Medulla oblongata (tissue), 1 donor: ENCODE measurements around the gene MRPS27.
"Not testable (repeated sequence)": the region's sequence is repeated elsewhere in the genome, so short reads cannot be mapped to it uniquely, and the experiment has no call there.

Source experiments
- DNase-seq: peaks from one replicate; pipeline ENCODE4 v3.0.0-alpha.2; 2015; ENCODE audit errors: extremely low spot score

MRPS27 gene

DNA sequence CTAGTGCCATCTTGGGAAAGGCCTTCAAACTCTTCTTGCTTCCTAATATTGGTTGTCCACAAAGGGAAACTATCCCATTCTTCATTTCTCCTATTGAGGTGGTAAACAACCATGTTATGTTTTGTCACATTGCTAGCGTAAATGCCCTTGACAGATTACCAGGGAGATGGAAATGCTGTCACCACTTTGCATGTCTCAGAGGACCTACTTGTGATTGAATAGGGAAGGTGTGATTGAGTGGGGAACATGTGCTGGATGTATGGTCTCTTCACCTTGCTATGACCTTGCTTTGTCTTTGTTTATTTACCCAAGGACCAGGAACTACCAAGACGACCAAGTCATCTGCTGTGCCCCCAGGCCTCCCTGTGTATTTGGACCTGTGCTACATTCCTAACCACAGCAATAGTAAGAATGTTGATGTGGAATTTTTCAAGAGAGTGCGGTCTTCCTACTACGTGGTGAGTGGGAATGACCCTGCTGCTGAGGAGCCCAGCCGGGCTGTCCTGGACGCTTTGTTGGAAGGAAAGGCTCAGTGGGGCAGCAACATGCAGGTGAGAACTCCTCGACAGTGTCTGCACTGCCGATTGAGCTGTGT, 116.7 kb downstream of the MRPS27 start:
- DNase-seq = no peak

GRCh38 chr5:72202331-72202825, 117.7 kb downstream of the MRPS27 start:
- no peak for DNase-seq

- no peak for DNase-seq
Measured at GRCh38 chr5:72199681-72200080, 120.4 kb downstream of the MRPS27 start.

DNA sequence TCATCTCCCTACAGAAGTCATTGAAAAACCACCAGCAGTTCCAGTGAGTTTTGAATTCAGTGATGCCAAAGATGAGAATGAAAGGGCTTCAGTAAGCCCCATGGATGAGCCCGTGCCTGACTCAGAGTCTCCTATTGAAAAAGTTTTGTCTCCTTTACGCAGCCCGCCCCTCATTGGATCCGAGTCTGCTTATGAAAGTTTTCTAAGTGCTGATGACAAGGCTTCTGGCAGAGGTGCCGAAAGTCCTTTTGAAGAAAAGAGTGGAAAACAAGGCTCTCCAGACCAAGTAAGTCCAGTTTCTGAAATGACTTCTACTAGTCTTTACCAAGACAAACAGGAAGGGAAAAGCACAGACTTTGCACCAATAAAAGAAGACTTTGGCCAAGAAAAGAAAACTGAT, 122.6 kb downstream of the MRPS27 start:
- no peak for DNase-seq

DNA sequence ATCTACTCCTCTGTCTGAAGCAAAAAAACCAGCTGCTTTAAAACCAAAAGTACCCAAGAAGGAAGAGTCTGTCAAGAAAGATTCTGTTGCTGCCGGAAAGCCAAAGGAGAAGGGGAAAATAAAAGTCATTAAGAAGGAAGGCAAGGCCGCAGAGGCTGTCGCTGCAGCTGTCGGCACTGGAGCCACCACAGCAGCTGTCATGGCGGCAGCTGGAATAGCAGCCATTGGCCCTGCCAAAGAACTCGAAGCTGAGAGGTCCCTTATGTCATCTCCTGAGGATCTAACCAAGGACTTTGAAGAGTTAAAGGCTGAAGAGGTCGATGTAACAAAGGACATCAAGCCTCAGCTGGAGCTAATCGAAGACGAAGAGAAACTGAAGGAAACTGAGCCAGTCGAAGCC, 124.5 kb downstream of the MRPS27 start:
- no peak for DNase-seq

DNA sequence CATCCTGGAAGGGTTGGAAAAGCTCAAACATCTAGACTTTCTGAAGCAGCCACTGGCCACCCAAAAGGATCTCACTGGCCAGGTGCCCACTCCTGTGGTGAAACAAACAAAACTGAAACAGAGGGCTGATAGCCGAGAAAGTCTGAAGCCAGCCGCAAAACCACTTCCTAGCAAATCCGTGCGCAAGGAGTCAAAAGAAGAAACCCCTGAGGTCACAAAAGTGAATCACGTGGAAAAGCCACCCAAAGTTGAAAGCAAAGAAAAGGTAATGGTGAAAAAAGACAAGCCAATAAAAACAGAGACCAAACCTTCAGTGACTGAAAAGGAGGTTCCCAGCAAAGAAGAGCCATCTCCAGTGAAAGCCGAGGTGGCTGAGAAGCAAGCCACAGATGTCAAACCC, 125.2 kb downstream of the MRPS27 start:
- DNase-seq = no peak

DNA sequence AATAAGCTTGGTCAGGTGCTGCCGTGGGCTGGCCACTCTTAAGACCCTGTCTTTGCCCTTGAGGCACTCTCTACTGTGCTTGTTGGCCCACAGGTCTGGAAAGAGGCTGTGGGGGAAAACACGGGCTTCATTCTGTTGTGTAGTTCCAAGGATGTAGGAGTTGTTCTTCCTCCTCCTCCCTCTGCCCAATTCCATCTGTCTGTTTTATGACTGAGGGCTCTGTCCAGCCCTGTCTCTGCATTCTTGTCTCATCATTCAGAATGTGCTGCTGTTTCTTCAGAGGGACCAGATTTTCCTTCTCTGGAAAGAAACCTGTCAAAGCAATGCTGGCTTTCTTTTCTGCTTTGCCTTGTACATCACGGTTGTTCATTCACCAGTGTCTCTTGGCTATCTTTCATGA, 128.6 kb downstream of the MRPS27 start:
- DNase-seq = no peak

- no peak for DNase-seq
Measured at GRCh38 chr5:72189146-72189545, 130.9 kb downstream of the MRPS27 start.

GRCh38 chr5:72188166-72188565, 131.9 kb downstream of the MRPS27 start:
- no peak for DNase-seq

- no peak for DNase-seq
Measured at GRCh38 chr5:72187388-72188075, 132.5 kb downstream of the MRPS27 start.

DNA sequence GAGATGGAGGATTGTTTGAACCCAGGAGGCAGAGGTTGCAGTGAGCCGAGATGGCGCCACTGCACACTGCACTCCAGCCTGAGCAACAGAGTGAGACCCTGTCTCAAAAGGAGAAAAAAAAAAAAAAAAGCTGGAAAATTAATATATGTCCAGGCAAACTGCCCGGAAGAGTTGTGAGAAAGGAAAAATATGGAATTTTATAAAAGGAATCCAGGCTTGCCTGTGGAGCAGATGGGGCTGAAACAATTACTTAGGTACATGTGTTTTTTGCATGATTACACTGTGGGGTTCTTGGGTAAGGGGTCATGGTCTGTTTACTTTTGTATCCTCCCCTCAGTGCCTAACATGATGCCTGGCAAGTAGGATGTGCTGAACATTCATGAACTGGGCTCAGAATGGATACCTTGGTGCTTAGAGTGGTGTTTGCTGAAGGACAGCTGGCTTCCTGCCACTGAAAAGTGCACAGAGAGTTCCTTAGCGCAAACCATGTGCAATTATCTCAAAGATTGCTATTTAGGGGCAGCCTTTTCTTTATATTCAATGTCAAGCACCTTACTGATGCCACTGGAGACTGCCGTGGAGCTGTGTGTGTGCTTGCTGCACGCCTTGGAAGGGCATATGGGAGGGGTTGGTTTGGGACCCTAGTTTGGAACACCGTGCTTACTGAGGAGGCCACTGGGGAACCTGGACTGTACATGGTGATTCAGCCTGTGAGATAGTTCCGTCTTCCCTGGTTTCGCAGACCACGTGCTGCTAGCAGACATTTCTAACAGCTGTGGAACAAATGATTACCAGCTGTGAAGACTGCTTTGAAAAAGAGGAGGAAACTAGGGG, 134.3 kb downstream of the MRPS27 start:
- no peak for DNase-seq

DNA sequence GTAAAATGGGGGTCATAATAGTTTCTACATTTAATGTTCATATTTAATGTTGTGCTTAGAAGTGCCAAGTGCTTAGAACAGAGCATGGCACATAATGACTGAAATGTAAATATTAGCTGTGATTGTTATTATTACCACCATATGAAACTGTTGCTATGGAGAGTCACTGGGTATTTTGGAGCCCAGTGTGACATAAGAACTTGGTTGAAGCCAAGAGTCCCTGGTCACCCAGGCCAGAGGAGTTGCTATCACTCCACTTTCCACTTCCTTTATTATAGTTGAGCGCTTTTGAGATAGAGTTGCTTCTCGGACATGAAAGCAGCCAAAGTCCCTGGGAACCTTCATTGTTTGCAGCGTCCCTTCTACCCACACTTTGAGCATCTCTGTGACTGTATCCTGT, 135.6 kb downstream of the MRPS27 start:
- no peak for DNase-seq

DNA sequence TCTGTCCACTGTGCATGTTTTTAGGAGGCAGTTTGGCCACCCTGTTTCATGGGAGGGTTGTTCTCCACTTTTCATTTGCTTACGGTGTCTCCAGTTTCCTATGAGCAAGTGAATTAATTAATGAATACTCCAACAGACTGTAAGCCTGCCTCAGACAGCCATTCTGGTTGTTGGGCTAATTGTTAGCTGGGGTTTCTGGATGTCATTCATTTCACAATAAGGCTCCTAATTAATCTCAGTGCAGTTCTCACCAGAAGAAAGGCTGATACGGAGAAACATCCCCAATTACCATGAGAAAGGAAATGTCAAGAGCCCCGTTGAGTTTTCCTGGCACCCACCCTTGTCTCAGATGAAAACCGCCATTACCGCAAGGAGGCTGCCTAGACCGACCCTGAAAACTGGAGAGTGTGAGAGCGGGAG, 136.9 kb downstream of the MRPS27 start:
- DNase-seq = no peak

- no peak for DNase-seq
Measured at GRCh38 chr5:72182686-72183085, 137.4 kb downstream of the MRPS27 start.

DNA sequence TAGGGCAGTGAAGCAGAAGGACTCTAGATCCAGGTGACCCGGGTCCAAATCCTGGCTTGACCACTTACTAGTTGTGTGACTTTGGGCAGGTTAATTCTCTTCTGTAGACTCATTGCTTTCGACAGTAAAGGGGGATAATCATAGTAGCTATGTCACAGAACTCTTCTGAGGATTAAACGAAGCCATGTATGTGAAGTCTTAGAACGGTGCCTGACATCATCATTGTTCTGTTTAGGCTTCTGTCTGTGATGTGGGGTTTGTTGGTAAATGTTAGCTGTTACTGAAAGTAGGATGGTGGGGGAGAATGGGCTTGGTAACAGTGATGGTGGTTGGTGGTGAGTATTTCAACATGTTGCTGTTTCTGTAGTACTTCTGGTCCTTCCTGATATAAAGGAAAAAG, 139.1 kb downstream of the MRPS27 start:
- peak; percentile 42 for DNase-seq

- DNase-seq = no peak
Measured at GRCh38 chr5:72179816-72180440, 140.1 kb downstream of the MRPS27 start.

GRCh38 chr5:72179028-72179815, 140.8 kb downstream of the MRPS27 start:
- peak; percentile 74 for DNase-seq

DNA sequence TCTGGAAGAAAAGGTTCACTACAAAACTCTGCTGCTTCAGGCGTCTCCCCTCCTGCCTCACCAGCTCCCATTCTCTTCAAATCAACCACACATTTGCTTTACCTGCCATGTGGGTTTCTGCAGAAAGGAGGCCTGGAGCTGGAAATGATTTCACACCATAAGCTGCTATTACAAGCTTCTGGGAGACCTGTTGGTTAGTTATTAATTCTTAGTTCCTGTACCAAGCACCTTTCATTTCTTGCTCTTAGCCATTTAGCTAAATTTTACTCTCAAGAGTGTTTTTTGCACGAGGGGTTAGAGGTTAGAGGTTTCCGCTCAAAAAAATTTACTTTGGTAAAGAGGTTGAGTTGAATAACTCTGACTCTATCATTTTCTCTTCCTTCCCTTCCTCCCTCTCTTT, 142.5 kb downstream of the MRPS27 start:
- DNase-seq = no peak

- DNase-seq = no peak
Measured at GRCh38 chr5:72172786-72173185, 147.3 kb downstream of the MRPS27 start.

DNA sequence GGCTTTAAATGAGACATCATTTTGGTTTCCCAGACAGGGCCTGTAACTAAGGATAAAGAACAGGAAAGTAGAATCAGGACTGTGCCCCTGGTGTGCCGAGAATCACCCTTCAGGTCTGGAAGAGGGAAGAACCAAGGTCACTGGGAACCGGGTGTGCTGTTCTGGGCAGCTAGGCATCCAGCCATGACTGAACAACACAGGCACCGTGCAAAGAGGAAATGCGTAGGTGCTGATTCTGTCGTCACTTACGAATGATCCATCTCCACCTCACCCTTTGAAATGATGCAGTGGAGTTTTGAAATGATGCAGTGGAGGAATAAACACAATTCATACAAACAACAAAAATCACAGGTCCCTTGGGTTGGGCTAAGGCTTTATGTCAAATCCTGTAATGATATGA, 148.4 kb downstream of the MRPS27 start:
- DNase-seq = no peak

DNA sequence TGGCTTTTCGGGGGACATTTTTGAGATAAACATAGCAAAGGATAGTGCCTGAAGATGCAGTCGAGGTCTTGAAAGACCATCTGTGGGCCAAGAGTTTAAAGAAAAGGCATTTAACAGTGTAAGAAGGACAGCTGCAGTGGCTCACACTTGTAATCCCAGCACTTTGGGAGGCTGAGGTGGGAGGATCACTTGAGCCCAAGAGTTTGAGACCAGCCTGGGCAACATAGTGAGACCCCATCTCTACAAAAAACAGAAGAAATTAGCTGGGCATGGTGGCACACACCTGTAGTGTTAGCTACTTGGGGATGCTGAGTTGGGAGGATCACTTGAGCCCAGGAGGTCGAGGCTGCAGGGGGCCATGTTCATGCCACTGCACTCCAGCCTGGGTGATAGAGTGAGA, 148.9 kb downstream of the MRPS27 start:
- not testable (repeated sequence) for DNase-seq
